Measurements from ENCODE around the gene TAGLN3.

GRCh38 chr3:112048911-112049310 is 50.2 kb downstream of the TAGLN3 start:
- TF ChIP-seq CTCF (IDR thresholded peaks at IDR 0.05; ENCODE audit: insufficient read depth, low read length, poor library complexity, severe bottlenecking) = no peak
- no peak for TF ChIP-seq EZH2phosphoT487 (conservative IDR thresholded peaks at IDR 0.05; ENCODE audit: low read length)

Data from SU-DHL-6 (cell line).